GM12878 (cell line): ENCODE measurements around the gene POR. TPM values are rescaled to one million over a fixed set of nuclear protein-coding genes. Genes with fewer than 3 reads are reported as not detected.

Source experiments
- ZNF592 ChIP-seq: fragments of 450-650 bp; IDR thresholded peaks from 2 replicates; pipeline ENCODE4 v1.6.1; 2017; ENCODE audit warnings: mild to moderate bottlenecking, moderate library complexity
- polyA plus RNA-seq, 11 experiments: library from polyadenylated mRNA; depleted of rRNA in 4 of 11; unstranded in 6 of 11; stranded (reverse) in 5 of 11; fragments of >200 nt; fragmentation: Nextera tagmentation in 4 of 11; fragmentation: Illumina TruSeq in 1 of 11; extraction: Ambion mirVana in 4 of 11; extraction: Trizol in 1 of 11; gene quantifications; 1 replicate in 1 of 11; 2 replicates in 10 of 11; pipeline versions ENCODE4 v1.2.1 to v1.2.3, GENCODE V29; 2011 to 2016; ENCODE audit warnings: inconsistent platforms in 2 of 11, missing spikeins in 2 of 11, low read depth in 1 of 11
- total RNA-seq, 4 experiments: library from RNA; depleted of rRNA in 3 of 4; stranded (reverse); fragments of >200 nt in 3 of 4; fragmentation: Illumina TruSeq in 1 of 4; extraction: Trizol in 1 of 4; gene quantifications; 2 replicates each; pipeline versions ENCODE4 v1.2.1 to v1.2.3, GENCODE V29; 2013 to 2021
- TF ChIP-seq, protein P1 (sequence below): fragments of 450-650 bp; IDR thresholded peaks from 2 replicates; pipeline ENCODE4 v1.6.1; 2018; ENCODE audit warnings: borderline replicate concordance, mild to moderate bottlenecking; ENCODE audit not compliant: partially characterized antibody

POR gene
- total and polyA plus RNA-seq, 10 of the 15 experiments (the other 5 are each of a cell fraction or from before 2014, with no cell fraction given) = 2.2 to 75.8 (median 35.9) TPM

DNA sequence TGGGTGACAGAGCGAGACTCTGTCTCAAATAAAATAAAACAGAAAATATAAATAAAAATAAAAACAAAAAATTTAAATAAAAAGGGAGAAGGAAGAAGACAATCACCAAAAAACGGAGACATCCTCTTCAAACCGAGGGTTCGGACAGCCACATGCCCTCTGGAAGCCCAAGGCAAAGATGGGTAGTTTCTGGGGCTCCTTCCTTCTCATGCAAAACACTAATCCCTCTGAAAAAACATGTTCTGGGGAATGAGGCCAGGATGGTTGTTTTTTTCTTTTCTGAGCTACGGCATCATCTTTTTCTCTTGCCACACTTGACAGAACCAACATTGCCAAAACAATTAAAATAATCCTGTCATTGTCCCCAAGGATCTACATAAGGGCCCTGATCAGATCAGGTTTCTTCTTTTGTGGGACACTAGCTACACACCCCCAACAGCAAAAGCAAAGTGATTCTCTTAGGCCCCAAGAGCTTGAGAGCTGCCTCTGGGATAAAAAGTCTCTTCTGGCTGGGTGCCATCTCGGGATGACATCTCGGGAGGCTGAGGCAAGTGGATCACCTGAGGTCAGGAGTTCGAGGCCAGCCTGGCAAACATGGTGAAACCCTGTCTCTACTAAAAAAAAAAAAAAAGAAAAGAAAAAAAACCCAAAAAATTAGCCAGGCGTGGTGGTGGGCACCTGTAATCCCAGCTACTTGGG lies 14.2 kb upstream of the POR start (continued):
- TF ChIP-seq, protein P1, sequence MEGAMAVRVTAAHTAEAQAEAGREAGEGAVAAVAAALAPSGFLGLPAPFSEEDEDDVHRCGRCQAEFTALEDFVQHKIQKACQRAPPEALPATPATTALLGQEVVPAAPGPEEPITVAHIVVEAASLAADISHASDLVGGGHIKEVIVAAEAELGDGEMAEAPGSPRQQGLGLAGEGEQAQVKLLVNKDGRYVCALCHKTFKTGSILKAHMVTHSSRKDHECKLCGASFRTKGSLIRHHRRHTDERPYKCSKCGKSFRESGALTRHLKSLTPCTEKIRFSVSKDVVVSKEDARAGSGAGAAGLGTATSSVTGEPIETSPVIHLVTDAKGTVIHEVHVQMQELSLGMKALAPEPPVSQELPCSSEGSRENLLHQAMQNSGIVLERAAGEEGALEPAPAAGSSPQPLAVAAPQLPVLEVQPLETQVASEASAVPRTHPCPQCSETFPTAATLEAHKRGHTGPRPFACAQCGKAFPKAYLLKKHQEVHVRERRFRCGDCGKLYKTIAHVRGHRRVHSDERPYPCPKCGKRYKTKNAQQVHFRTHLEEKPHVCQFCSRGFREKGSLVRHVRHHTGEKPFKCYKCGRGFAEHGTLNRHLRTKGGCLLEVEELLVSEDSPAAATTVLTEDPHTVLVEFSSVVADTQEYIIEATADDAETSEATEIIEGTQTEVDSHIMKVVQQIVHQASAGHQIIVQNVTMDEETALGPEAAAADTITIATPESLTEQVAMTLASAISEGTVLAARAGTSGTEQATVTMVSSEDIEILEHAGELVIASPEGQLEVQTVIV = no peak
- TF ChIP-seq ZNF592 = no peak
